ENCODE results near the gene GPR78. TPM values are rescaled to one million over a fixed set of nuclear protein-coding genes. Genes with fewer than 3 reads are reported as not detected.

GPR78 gene
- total RNA-seq, 2 donors from 2014 or later, result not detected

GRCh38 chr4:8559524-8560264 is 20.5 kb upstream of the GPR78 start:
- Histone ChIP-seq H3K36me3 (no peaks in the 10 kb centered on the region), H3K4me1 (no peaks in the 10 kb centered on the region), H3K9me3 (no peaks in the 10 kb centered on the region), H3K9ac (ENCODE audit: low read depth in 2 of 2, low read length in 2 of 2) (no peak overlapping the region), H3K27ac (no peak overlapping the region), H3K4me3 (no peak overlapping the region), H3K27me3 (no peaks in the 10 kb centered on the region)
- intact Hi-C loops (cut with DNase I), result no loop called here
- TF ChIP-seq CTCF (IDR thresholded peaks at IDR 0.05), result no peak
- no peak for DNase-seq

DNA sequence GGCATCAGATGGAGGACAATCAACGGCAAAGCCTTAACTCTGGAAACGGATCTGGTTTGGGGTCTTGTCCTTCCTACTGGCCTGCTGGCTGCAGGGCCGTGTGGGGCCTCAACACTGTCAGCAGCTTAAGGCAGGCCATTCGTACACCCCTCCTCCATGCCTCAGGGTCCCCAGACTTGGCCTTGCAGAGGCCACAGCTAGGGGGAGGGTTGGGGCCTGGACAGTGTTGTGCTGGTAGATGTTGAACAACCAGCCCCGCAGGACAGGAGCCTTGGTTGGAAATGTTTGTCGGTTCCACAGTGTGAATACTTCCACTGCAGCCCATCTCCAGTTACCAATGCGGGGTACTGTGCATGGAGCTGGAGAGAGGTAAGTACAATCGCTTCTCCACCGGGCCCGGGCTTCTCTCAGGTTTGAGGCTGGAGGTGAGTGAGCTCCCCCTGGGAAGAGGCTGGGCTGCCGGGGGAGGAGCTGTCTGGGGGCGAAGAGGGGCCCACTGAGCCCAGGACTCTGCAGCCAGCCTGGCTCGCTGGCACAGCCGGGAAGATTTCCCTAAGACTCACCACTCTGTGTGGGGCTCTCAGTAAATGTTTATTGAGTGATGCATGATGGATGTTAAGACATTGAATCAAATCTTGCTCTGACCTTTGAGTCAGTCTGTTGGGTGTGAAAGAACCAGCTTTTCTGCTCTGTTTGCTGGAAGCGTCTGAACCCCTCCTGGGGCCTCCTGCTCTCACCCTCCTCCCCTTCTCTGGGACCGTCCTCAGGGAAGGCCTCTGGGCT is 19.7 kb upstream of the GPR78 start:
- no peak for TF ChIP-seq CTCF (IDR thresholded peaks at IDR 0.05)
- Histone ChIP-seq H3K36me3 (no peaks in the 10 kb centered on the region), H3K27ac (no peak overlapping the region), H3K9me3 (no peaks in the 10 kb centered on the region), H3K4me1 (no peaks in the 10 kb centered on the region), H3K4me3 (no peak overlapping the region), H3K27me3 (no peaks in the 10 kb centered on the region), H3K9ac (ENCODE audit: low read depth in 2 of 2, low read length in 2 of 2) (no peak overlapping the region)
- intact Hi-C loops (cut with DNase I), result no loop called here
- DNase-seq, result no peak

DNA sequence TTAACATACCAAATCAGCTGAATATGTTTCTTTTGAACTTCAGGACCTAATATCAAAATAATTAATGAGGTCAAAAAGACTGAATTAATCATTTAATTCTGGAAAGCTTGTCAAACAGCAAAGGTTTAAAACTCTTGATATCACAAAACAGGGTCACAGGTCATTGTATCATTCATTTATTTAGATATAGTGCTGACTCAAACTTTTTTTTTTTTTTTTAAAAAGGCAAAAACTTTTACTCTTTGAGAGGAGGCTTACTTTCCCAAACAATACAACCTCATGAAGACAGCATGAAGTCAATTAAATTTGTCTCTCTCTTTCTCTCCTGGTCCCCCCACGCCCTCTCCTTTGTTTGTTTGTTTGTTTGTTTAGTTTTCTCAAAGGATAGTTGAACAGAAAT is 15.6 kb upstream of the GPR78 start:
- no peak for DNase-seq
- TF ChIP-seq CTCF (IDR thresholded peaks at IDR 0.05), result no peak
- intact Hi-C loops (cut with DNase I), result no loop called here

GRCh38 chr4:8568068-8568668 is 12.0 kb upstream of the GPR78 start:
- Histone ChIP-seq H3K4me3 (no peak overlapping the region), H3K4me1 (no peaks in the 10 kb centered on the region), H3K36me3 (no peaks in the 10 kb centered on the region), H3K27ac (no peak overlapping the region), H3K27me3 (no peaks in the 10 kb centered on the region), H3K9me3 (no peaks in the 10 kb centered on the region), H3K9ac (ENCODE audit: low read depth in 2 of 2, low read length in 2 of 2) (no peak overlapping the region)
- DNase-seq, result no peak
- no peak for TF ChIP-seq CTCF (IDR thresholded peaks at IDR 0.05)
- intact Hi-C loops (cut with DNase I), result no loop called here

More for the DNA sequence above, 15.6 kb upstream of the GPR78 start:
- Histone ChIP-seq H3K27me3 (no peaks in the 10 kb centered on the region), H3K4me1 (no peaks in the 10 kb centered on the region), H3K9me3 (no peaks in the 10 kb centered on the region), H3K9ac (ENCODE audit: low read depth in 2 of 2, low read length in 2 of 2) (no peak overlapping the region), H3K4me3 (no peak overlapping the region), H3K27ac (no peak overlapping the region), H3K36me3 (no peaks in the 10 kb centered on the region)

- no peak overlapping the region for H3K27ac ChIP-seq
- no peaks in the 10 kb centered on the region for H3K27me3 ChIP-seq
- no peak for TF ChIP-seq CTCF (IDR thresholded peaks at IDR 0.05)
- no peaks in the 10 kb centered on the region for H3K9me3 ChIP-seq
- no peaks in the 10 kb centered on the region for H3K4me1 ChIP-seq
- DNase-seq, result no peak
- H3K36me3 ChIP-seq, result no peaks in the 10 kb centered on the region
- H3K4me3 ChIP-seq, result no peak overlapping the region
- H3K9ac ChIP-seq (ENCODE audit: low read depth in 2 of 2, low read length in 2 of 2), result no peak overlapping the region
- intact Hi-C loops (cut with DNase I), result no loop called here
Observed at GRCh38 chr4:8570201-8570600, 10.0 kb upstream of the GPR78 start.

All from colonic mucosa (tissue), 4 donors.